Loucy (cell line): Measurements from ENCODE around the gene UBAC2.

Experiments used
- H2AFZ ChIP-seq: fragments of 200-600 bp; sonication (generic); 2 replicates; pipeline ENCODE4 v1.6.0; 2016; ENCODE audit warnings: antibody characterized with exemption, mild to moderate bottlenecking, low read length, moderate library complexity
- H3F3A ChIP-seq: fragments of 200-600 bp; 2 replicates; pipeline ENCODE4 v1.6.0; 2016; ENCODE audit warnings: antibody characterized with exemption, low read depth, mild to moderate bottlenecking
- H3K27me3 ChIP-seq: fragments of 200-600 bp; sonication (generic); 2 replicates; pipeline ENCODE4 v1.6.1; 2014; ENCODE audit warnings: low read length, mild to moderate bottlenecking; ENCODE audit not compliant: insufficient read depth, poor library complexity, severe bottlenecking
- H3K36me3 ChIP-seq: fragments of 200-600 bp; sonication (generic); 2 replicates; pipeline ENCODE4 v1.6.1; 2016; ENCODE audit warnings: low read length; ENCODE audit not compliant: insufficient read depth
- H3K4me1 ChIP-seq: fragments of 200-600 bp; sonication (generic); 2 replicates; pipeline ENCODE4 v1.5.1; 2014; ENCODE audit warnings: low read length, mild to moderate bottlenecking; ENCODE audit not compliant: insufficient read depth, poor library complexity, severe bottlenecking
- H3K4me2 ChIP-seq: fragments of 200-600 bp; sonication (generic); 2 replicates; pipeline ENCODE4 v1.6.0; 2014; ENCODE audit warnings: antibody characterized with exemption, low read length, low read depth, mild to moderate bottlenecking; ENCODE audit not compliant: poor library complexity, severe bottlenecking
- H3K4me3 ChIP-seq: fragments of 200-600 bp; sonication (generic); 2 replicates; pipeline ENCODE4 v1.5.1; 2014; ENCODE audit warnings: low read length, mild to moderate bottlenecking, mixed read lengths; ENCODE audit not compliant: poor library complexity, severe bottlenecking
- H3K79me2 ChIP-seq: fragments of 200-600 bp; sonication (generic); 2 replicates; pipeline ENCODE4 v1.6.1; 2014; ENCODE audit warnings: low read length; ENCODE audit not compliant: insufficient read depth
- H3K9ac ChIP-seq: fragments of 200-600 bp; sonication (generic); 2 replicates; pipeline ENCODE4 v1.6.0; 2014; ENCODE audit warnings: mild to moderate bottlenecking, low read depth, low read length, moderate library complexity; ENCODE audit not compliant: poor library complexity, severe bottlenecking
- H3K9me2 ChIP-seq: fragments of 200-600 bp; sonication (generic); replicated peaks from 2 replicates; pipeline ENCODE4 v1.6.1; 2016; ENCODE audit warnings: low read depth, low read length, mixed read lengths
- H3K9me3 ChIP-seq: fragments of 200-600 bp; sonication (generic); 2 replicates; pipeline ENCODE4 v1.6.1; 2014; ENCODE audit warnings: mild to moderate bottlenecking, antibody characterized with exemption, low read length, low read depth; ENCODE audit not compliant: insufficient read depth
- H4K20me1 ChIP-seq: fragments of 200-600 bp; sonication (generic); 2 replicates; pipeline ENCODE4 v1.6.0; 2014; ENCODE audit warnings: antibody characterized with exemption, low read length, mild to moderate bottlenecking; ENCODE audit not compliant: insufficient read depth, poor library complexity, severe bottlenecking
- CTCF ChIP-seq: fragments of 200-600 bp; sonication (generic); conservative IDR thresholded peaks from 2 replicates; pipeline ENCODE4 v1.5.1; 2014; ENCODE audit warnings: mild to moderate bottlenecking, antibody characterized with exemption, low read length
- EZH2phosphoT487 ChIP-seq: fragments of 200-600 bp; IDR thresholded peaks from 2 replicates; pipeline ENCODE4 v1.6.1; 2018; ENCODE audit warnings: antibody characterized with exemption, mild to moderate bottlenecking, moderate library complexity, borderline replicate concordance

Gene UBAC2

DNA sequence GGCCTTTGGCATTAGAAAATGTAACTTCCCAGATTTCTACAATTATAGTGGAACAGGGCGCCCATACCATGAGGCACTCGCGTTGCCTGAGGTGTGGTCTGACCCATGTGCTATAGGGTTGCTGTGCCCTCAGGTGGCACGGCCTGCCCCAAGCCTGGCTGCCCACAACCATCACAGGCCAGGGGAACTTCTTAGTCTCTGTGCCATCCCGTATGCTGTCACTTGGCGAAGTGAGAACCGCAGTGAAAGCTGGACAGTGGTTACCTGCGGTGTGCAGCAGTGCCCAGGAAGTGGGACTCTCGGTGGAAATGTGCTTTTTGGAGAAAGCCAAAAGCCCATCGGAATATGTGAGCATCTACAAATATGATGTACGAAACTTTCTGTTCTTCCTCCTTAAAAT is 194.8 kb downstream of the UBAC2 start:
- Histone ChIP-seq H3K79me2 (no peaks in the 10 kb centered on the region), H3K36me3 (no peaks in the 10 kb centered on the region), H3K4me1 (no peaks in the 10 kb centered on the region), H3K9me3 (no peaks in the 10 kb centered on the region), H3K4me2 (no peak overlapping the region), H4K20me1 (no peaks in the 10 kb centered on the region), H3K27me3 (no peaks in the 10 kb centered on the region), H2AFZ (no peak overlapping the region), H3F3A (no peaks in the 10 kb centered on the region), H3K9ac (no peak overlapping the region), H3K4me3 (no peak overlapping the region), H3K9me2 (no peaks in the 10 kb centered on the region)
- TF ChIP-seq EZH2phosphoT487 (no peak), CTCF (no peak)

DNA sequence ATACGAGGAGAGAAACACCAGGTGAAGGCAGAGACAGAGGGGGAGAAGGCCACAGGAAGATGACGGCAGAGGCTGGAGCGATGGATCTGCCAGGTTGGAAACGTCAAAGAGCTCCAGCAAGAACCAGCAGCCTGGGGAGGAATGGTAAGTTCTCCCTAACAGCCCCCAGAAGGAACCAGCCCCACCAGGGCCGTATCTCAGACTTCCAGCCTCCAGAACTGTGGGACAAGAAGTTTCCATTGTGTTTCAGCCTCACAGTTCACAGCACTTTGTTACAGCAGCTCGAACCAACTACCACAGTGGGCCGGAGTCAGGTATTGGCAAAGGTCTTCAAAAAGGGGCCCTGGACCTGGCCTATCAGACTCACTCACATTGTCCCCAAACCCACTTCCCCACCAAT is 195.8 kb downstream of the UBAC2 start:
- no peaks in the 10 kb centered on the region for H3K79me2 ChIP-seq

DNA sequence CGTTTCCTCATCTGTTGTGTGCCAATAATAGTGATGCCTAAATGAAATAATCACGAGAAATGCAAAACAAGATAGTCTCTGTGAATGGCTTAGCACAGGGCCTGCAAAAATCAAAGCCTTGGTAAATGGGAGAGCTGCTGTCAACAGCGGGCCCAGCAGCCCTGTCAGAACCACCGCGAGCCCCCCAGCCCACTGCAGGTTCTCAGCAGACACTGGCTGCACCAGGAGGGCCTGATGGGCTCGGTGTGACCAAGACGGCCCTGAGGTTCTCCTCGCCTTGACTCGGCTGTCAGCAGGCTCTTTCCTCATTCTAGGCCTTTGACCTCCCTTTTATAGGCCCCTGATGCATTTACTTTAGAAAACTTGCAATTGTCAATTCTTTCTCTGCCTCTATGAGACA is 197.4 kb downstream of the UBAC2 start:
- Histone ChIP-seq H3K4me3 (no peak overlapping the region), H3K36me3 (no peaks in the 10 kb centered on the region), H3F3A (no peaks in the 10 kb centered on the region), H3K79me2 (no peaks in the 10 kb centered on the region), H4K20me1 (no peaks in the 10 kb centered on the region), H2AFZ (no peak overlapping the region), H3K4me1 (no peaks in the 10 kb centered on the region), H3K9me3 (no peaks in the 10 kb centered on the region), H3K4me2 (no peak overlapping the region), H3K9me2 (no peaks in the 10 kb centered on the region), H3K9ac (no peak overlapping the region), H3K27me3 (no peaks in the 10 kb centered on the region)
- no peak for TF ChIP-seq EZH2phosphoT487
- TF ChIP-seq CTCF = no peak

More for the DNA sequence above, 195.8 kb downstream of the UBAC2 start:
- Histone ChIP-seq H3K4me1 (no peaks in the 10 kb centered on the region), H3K27me3 (no peaks in the 10 kb centered on the region), H3K36me3 (no peaks in the 10 kb centered on the region), H3K4me3 (no peak overlapping the region), H3K9me3 (no peaks in the 10 kb centered on the region), H3K9ac (no peak overlapping the region), H4K20me1 (no peaks in the 10 kb centered on the region), H3K9me2 (no peaks in the 10 kb centered on the region), H3K4me2 (no peak overlapping the region), H3F3A (no peaks in the 10 kb centered on the region), H2AFZ (no peak overlapping the region)
- TF ChIP-seq CTCF (no peak), EZH2phosphoT487 (no peak)
